ENCODE results near the gene ZNF316. TPM values are rescaled to one million over a fixed set of nuclear protein-coding genes. Genes with fewer than 3 reads are reported as not detected.

Gene ZNF316
- polyA plus RNA-seq (2013, experiment 1 of 2) = 17.3 TPM
- polyA plus RNA-seq (2013, experiment 2 of 2) = 14.0 TPM

- no peak within 1 kb of the TSS for H3K27ac ChIP-seq (ENCODE audit: low read depth, low read length, severe bottlenecking)
- H3K36me3 ChIP-seq (ENCODE audit: control insufficient read depth, insufficient read depth, low read length) = peaks cover 31% of the 10 kb centered on the region
- no peaks in the 10 kb centered on the region for H3K9me3 ChIP-seq (ENCODE audit: control insufficient read depth, low read length)
- H3K4me3 ChIP-seq (ENCODE audit: extremely low read depth, insufficient read depth, low read length, poor library complexity, severe bottlenecking) = peak within 1 kb of the TSS; percentile 60
- H3K4me1 ChIP-seq (ENCODE audit: control insufficient read depth, insufficient read depth, low read length, poor library complexity, severe bottlenecking) = peaks cover 4% of the 10 kb centered on the region
- WGBS, 2 experiments (ENCODE audit: insufficient coverage in 2 of 2) = 5 to 6% methylated on average over 63 to 68 of the region's 104 CpGs
Measured at GRCh38 chr7:6636741-6637543, at the start of gene ZNF316. TSS of gene ZNF316 (plus strand) at chr7:6637318. CDS start at chr7:6642410, 5,092 bp downstream.

DNA sequence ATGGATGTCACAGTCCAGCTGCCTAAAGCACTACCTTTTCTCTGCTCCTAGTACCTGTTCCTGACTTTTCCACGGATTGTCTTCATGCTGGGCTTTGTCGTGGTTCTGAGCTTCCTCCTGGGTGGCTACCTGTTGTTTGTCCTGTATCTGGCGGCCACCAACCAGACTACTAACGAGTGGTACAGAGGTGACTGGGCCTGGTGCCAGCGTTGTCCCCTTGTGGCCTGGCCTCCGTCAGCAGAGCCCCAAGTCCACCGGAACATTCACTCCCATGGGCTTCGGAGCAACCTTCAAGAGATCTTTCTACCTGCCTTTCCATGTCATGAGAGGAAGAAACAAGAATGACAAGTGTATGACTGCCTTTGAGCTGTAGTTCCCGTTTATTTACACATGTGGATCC, 48.6 kb upstream of the ZNF316 start:
- Histone ChIP-seq H3K4me3 (ENCODE audit: extremely low read depth, insufficient read depth, low read length, poor library complexity, severe bottlenecking) (no peak overlapping the region), H3K36me3 (ENCODE audit: control insufficient read depth, insufficient read depth, low read length) (peaks cover 55% of the 10 kb centered on the region)

GRCh38 chr7:6589151-6589828, 47.8 kb upstream of the ZNF316 start:
- Histone ChIP-seq H3K4me3 (ENCODE audit: extremely low read depth, insufficient read depth, low read length, poor library complexity, severe bottlenecking) (no peak overlapping the region), H3K9me3 (ENCODE audit: control insufficient read depth, low read length) (no peaks in the 10 kb centered on the region), H3K27ac (ENCODE audit: low read depth, low read length, severe bottlenecking) (no peak overlapping the region), H3K4me1 (ENCODE audit: control insufficient read depth, insufficient read depth, low read length, poor library complexity, severe bottlenecking) (no peaks in the 10 kb centered on the region), H3K36me3 (ENCODE audit: control insufficient read depth, insufficient read depth, low read length) (peaks cover 60% of the 10 kb centered on the region)
- 54 to 59% methylated on average over 21 of the region's 22 CpGs for WGBS, 2 experiments (ENCODE audit: insufficient coverage in 2 of 2)

More for the DNA sequence above, 48.6 kb upstream of the ZNF316 start:
- WGBS, 2 experiments (ENCODE audit: insufficient coverage in 2 of 2) = 90 to 93% methylated on average over 7 to 9 of the region's 9 CpGs
- H3K4me1 ChIP-seq (ENCODE audit: control insufficient read depth, insufficient read depth, low read length, poor library complexity, severe bottlenecking) = no peaks in the 10 kb centered on the region
- H3K9me3 ChIP-seq (ENCODE audit: control insufficient read depth, low read length) = no peaks in the 10 kb centered on the region
- no peak overlapping the region for H3K27ac ChIP-seq (ENCODE audit: low read depth, low read length, severe bottlenecking)

- H3K27ac ChIP-seq (ENCODE audit: low read depth, low read length, severe bottlenecking) = peak within 1 kb of the TSS; percentile 76
- H3K9me3 ChIP-seq (ENCODE audit: control insufficient read depth, low read length) = no peaks in the 10 kb centered on the region
- H3K4me3 ChIP-seq (ENCODE audit: extremely low read depth, insufficient read depth, low read length, poor library complexity, severe bottlenecking) = peak within 1 kb of the TSS; percentile 86
- 1% methylated on average over 79 to 80 of the region's 107 CpGs for WGBS, 2 experiments (ENCODE audit: insufficient coverage in 2 of 2)
- H3K4me1 ChIP-seq (ENCODE audit: control insufficient read depth, insufficient read depth, low read length, poor library complexity, severe bottlenecking) = no peaks in the 10 kb centered on the region
- peaks cover 59% of the 10 kb centered on the region for H3K36me3 ChIP-seq (ENCODE audit: control insufficient read depth, insufficient read depth, low read length)
Measured at GRCh38 chr7:6589829-6590644, 47.1 kb upstream of the ZNF316 start, which contains the start of gene INTS15. TSS of gene INTS15 (plus strand) at chr7:6590021. CDS start at chr7:6590284, 263 bp downstream.

DNA sequence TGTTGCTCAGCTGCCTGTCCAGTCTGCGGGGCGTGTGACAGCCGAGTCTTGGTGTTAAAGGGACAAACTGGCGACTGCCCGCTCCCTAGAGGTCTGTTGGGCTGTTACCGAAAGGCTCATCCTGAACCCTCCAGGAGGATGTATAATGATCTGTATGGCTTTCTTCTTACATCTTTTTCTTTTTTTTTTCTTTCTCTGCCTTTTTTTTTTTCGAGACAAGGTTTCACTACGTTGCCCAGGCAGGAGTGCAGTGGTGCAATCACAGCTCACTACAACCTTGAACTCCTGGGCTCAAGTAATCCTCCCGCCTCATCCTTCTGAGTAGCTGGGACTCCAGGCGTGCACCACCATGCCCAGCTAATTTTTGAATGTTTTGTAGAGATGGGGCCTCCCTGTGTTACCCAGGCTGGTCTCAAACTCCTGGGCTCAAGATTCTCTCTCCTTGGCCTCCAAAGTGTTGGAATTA, 46.4 kb upstream of the ZNF316 start:
- Histone ChIP-seq H3K9me3 (ENCODE audit: control insufficient read depth, low read length) (no peaks in the 10 kb centered on the region), H3K36me3 (ENCODE audit: control insufficient read depth, insufficient read depth, low read length) (peaks cover 61% of the 10 kb centered on the region), H3K4me3 (ENCODE audit: extremely low read depth, insufficient read depth, low read length, poor library complexity, severe bottlenecking) (peak overlapping the region; percentile 86), H3K4me1 (ENCODE audit: control insufficient read depth, insufficient read depth, low read length, poor library complexity, severe bottlenecking) (no peaks in the 10 kb centered on the region), H3K27ac (ENCODE audit: low read depth, low read length, severe bottlenecking) (peak overlapping the region; percentile 76)
- 10 to 22% methylated on average over 6 to 7 of the region's 10 CpGs for WGBS, 2 experiments (ENCODE audit: insufficient coverage in 2 of 2)

DNA sequence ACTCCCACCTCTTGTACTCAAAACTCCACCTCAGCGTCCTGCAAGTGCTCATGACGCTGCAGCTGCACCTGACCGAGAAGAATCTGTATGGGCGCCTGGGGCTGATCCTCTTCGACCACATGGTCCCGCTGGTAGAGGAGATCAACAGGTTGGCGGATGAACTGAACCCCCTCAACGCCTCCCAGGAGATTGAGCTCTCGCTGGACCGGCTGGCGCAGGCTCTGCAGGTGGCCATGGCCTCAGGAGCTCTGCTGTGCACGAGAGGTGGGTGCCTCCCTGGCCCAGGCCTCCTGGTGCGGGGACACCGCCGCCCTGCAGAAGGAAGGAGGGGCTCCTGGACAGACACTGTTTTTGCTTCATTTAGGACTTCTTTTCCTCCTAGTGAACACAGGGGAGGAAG, 37.0 kb upstream of the ZNF316 start:
- H3K9me3 ChIP-seq (ENCODE audit: control insufficient read depth, low read length) = no peaks in the 10 kb centered on the region
- H3K4me1 ChIP-seq (ENCODE audit: control insufficient read depth, insufficient read depth, low read length, poor library complexity, severe bottlenecking) = no peaks in the 10 kb centered on the region
- no peak overlapping the region for H3K4me3 ChIP-seq (ENCODE audit: extremely low read depth, insufficient read depth, low read length, poor library complexity, severe bottlenecking)
- no peak overlapping the region for H3K27ac ChIP-seq (ENCODE audit: low read depth, low read length, severe bottlenecking)
- WGBS, 2 experiments (ENCODE audit: insufficient coverage in 2 of 2) = 95% methylated on average over 15 of the region's 15 CpGs
- peaks cover 88% of the 10 kb centered on the region for H3K36me3 ChIP-seq (ENCODE audit: control insufficient read depth, insufficient read depth, low read length)

DNA sequence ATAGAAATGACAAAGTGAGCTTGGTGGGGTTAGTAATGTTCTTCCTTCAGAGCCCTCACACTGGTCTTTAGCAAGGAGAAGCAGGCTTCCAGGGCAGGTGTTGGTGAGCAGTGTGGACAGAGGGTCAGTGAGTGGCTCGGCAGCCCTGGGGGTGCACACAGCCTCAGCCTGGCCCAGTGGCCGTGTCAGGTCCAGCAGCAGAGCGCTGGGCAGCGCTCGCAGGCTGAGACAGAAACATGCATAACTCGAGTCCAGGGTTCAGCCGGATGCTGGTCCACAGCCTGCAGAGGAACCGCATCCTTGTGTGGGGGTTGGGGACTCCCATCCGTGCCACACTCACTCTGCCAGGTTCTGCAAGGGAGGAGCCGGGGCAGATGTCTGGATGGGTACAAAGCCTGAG, 32.7 kb upstream of the ZNF316 start:
- Histone ChIP-seq H3K4me1 (ENCODE audit: control insufficient read depth, insufficient read depth, low read length, poor library complexity, severe bottlenecking) (no peaks in the 10 kb centered on the region), H3K9me3 (ENCODE audit: control insufficient read depth, low read length) (no peaks in the 10 kb centered on the region), H3K4me3 (ENCODE audit: extremely low read depth, insufficient read depth, low read length, poor library complexity, severe bottlenecking) (no peak overlapping the region), H3K36me3 (ENCODE audit: control insufficient read depth, insufficient read depth, low read length) (peaks cover 74% of the 10 kb centered on the region), H3K27ac (ENCODE audit: low read depth, low read length, severe bottlenecking) (no peak overlapping the region)
- WGBS, 2 experiments (ENCODE audit: insufficient coverage in 2 of 2) = 96 to 97% methylated on average over 9 to 10 of the region's 10 CpGs

- Histone ChIP-seq H3K27ac (ENCODE audit: low read depth, low read length, severe bottlenecking) (no peak overlapping the region), H3K4me3 (ENCODE audit: extremely low read depth, insufficient read depth, low read length, poor library complexity, severe bottlenecking) (no peak overlapping the region), H3K9me3 (ENCODE audit: control insufficient read depth, low read length) (no peaks in the 10 kb centered on the region), H3K36me3 (ENCODE audit: control insufficient read depth, insufficient read depth, low read length) (peaks cover 53% of the 10 kb centered on the region), H3K4me1 (ENCODE audit: control insufficient read depth, insufficient read depth, low read length, poor library complexity, severe bottlenecking) (no peaks in the 10 kb centered on the region)
- WGBS, 2 experiments (ENCODE audit: insufficient coverage in 2 of 2) = 93 to 94% methylated on average over 27 to 30 of the region's 36 CpGs
Measured at GRCh38 chr7:6606866-6607583, 30.1 kb upstream of the ZNF316 start.

DNA sequence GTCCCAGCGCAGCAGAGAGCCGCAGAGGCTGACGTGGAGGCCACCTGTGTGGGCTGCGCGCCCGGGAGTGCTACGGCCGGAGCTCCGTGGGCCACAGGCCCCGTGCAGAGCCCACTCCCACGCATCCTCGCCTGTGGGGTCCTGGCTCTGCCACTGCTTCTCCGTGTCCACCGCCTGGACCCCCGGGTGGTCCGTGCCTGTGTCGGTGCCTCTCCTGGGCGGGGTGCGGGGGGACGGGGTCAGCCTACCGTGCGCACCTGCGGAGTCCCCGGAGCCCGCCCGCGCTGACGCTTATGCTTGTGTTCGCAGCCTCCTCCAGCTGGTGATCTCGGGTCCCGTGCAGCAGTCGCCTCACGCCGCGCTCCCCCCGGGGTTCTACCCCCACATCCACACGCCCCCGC, 29.5 kb upstream of the ZNF316 start:
- no peaks in the 10 kb centered on the region for H3K9me3 ChIP-seq (ENCODE audit: control insufficient read depth, low read length)
- H3K4me3 ChIP-seq (ENCODE audit: extremely low read depth, insufficient read depth, low read length, poor library complexity, severe bottlenecking) = no peak overlapping the region
- 96% methylated on average over 20 to 36 of the region's 38 CpGs for WGBS, 2 experiments (ENCODE audit: insufficient coverage in 2 of 2)
- H3K36me3 ChIP-seq (ENCODE audit: control insufficient read depth, insufficient read depth, low read length) = peaks cover 48% of the 10 kb centered on the region
- H3K4me1 ChIP-seq (ENCODE audit: control insufficient read depth, insufficient read depth, low read length, poor library complexity, severe bottlenecking) = no peaks in the 10 kb centered on the region
- no peak overlapping the region for H3K27ac ChIP-seq (ENCODE audit: low read depth, low read length, severe bottlenecking)

DNA sequence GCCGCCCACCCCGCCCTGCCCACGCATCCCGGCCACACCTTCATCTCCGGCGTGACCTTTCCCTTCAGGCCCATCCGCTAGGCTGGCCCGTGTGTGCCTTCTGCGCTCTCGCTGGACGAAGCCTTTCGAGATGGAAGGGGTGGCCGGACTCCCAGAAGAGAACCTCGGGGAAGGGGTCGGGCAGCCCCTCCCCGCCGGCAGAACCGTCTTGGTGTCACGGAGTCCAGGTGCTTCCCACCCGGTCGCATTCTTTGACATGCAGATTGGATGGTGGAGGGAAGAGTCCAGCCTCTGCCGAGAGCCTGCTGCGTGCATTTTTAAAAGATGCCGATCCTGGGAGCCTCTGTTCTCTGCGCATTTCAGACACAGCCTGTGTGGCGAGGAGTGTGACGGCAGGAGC, 29.0 kb upstream of the ZNF316 start:
- Histone ChIP-seq H3K4me1 (ENCODE audit: control insufficient read depth, insufficient read depth, low read length, poor library complexity, severe bottlenecking) (no peaks in the 10 kb centered on the region), H3K9me3 (ENCODE audit: control insufficient read depth, low read length) (no peaks in the 10 kb centered on the region), H3K36me3 (ENCODE audit: control insufficient read depth, insufficient read depth, low read length) (peaks cover 43% of the 10 kb centered on the region), H3K27ac (ENCODE audit: low read depth, low read length, severe bottlenecking) (no peak overlapping the region), H3K4me3 (ENCODE audit: extremely low read depth, insufficient read depth, low read length, poor library complexity, severe bottlenecking) (no peak overlapping the region)
- WGBS, 2 experiments (ENCODE audit: insufficient coverage in 2 of 2) = 95 to 96% methylated on average over 23 to 25 of the region's 27 CpGs
